HepG2 (cell line): ENCODE data around the gene TLCD3B. TPM values are rescaled to one million over a fixed set of nuclear protein-coding genes. Genes with fewer than 3 reads are reported as not detected.

Source experiments
- ATF7 ChIP-seq, 2 experiments: fragments of 450-650 bp in 1 of 2; sonication (generic) in 1 of 2; formaldehyde crosslinking in 1 of 2; IDR thresholded peaks; 2 replicates each; pipeline versions ENCODE4 v1.4.0 to v1.6.1; 2016 to 2020; ENCODE audit warnings: antibody characterized with exemption in 1 of 2, mild to moderate bottlenecking in 1 of 2, missing genetic modification reagents in 1 of 2
- BHLHE40 ChIP-seq: IDR thresholded peaks from 2 replicates; pipeline ENCODE4 v1.6.1; 2011; ENCODE audit warnings: low read length, improper control_type of control experiment
- DMAP1 ChIP-seq: IDR thresholded peaks from 2 replicates; pipeline ENCODE4 v1.6.1; 2016
- HNRNPK ChIP-seq: fragments of 200-400 bp; formaldehyde crosslinking; IDR thresholded peaks from 2 replicates; pipeline ENCODE4 v1.6.1; 2018; ENCODE audit warnings: low read length, low read depth, moderate library complexity, mild to moderate bottlenecking; ENCODE audit not compliant: poor library complexity, severe bottlenecking
- KLF15 ChIP-seq: sonication (generic); formaldehyde crosslinking; IDR thresholded peaks from 2 replicates; pipeline ENCODE4 v1.8.1; 2023; ENCODE audit warnings: borderline replicate concordance, mild to moderate bottlenecking, inconsistent platforms, missing genetic modification reagents, mixed read lengths
- NKX3-1 ChIP-seq: sonication (generic); formaldehyde crosslinking; IDR thresholded peaks from 2 replicates; pipeline ENCODE4 v1.5.0; 2020; ENCODE audit warnings: missing genetic modification reagents
- POLR2G ChIP-seq: fragments of 200-400 bp; formaldehyde crosslinking; IDR thresholded peaks from 2 replicates; pipeline ENCODE4 v1.6.1; 2018; ENCODE audit warnings: mild to moderate bottlenecking, low read depth, low read length, moderate library complexity
- RARA ChIP-seq: IDR thresholded peaks from 2 replicates; pipeline ENCODE4 v1.6.1; 2016; ENCODE audit warnings: missing genetic modification reagents, missing compliant biosample characterization
- ZFAT ChIP-seq: sonication (generic); formaldehyde crosslinking; conservative IDR thresholded peaks from 2 replicates; pipeline ENCODE4 v1.8.1; 2023; ENCODE audit warnings: missing genetic modification reagents, inconsistent platforms
- ZFP1 ChIP-seq: IDR thresholded peaks from 2 replicates; pipeline ENCODE4 v1.6.1; 2016
- ZMYM4 ChIP-seq: sonication (generic); formaldehyde crosslinking; IDR thresholded peaks from 2 replicates; pipeline ENCODE4 v1.8.1; 2023; ENCODE audit warnings: mild to moderate bottlenecking, missing genetic modification reagents
- ZNF205 ChIP-seq: IDR thresholded peaks from 2 replicates; pipeline ENCODE4 v1.6.1; 2018; ENCODE audit warnings: missing biosample characterization, missing genetic modification reagents
- ZNF331 ChIP-seq: sonication (generic); formaldehyde crosslinking; IDR thresholded peaks from 2 replicates; pipeline ENCODE4 v1.4.0; 2020; ENCODE audit warnings: missing genetic modification reagents
- ZNF350 ChIP-seq: sonication (generic); formaldehyde crosslinking; IDR thresholded peaks from 2 replicates; pipeline ENCODE4 v1.4.0; 2020; ENCODE audit warnings: mild to moderate bottlenecking, low read depth, missing genetic modification reagents, borderline replicate concordance
- ZNF451 ChIP-seq: sonication (generic); formaldehyde crosslinking; IDR thresholded peaks from 2 replicates; pipeline ENCODE4 v1.5.0; 2020; ENCODE audit warnings: mild to moderate bottlenecking, missing genetic modification reagents
- polyA plus RNA-seq, 8 experiments: library from polyadenylated mRNA; depleted of rRNA in 3 of 8; stranded (reverse) in 7 of 8; unstranded in 1 of 8; fragments of >200 nt; fragmentation: Illumina TruSeq in 4 of 8; extraction: Trizol in 4 of 8; gene quantifications; 2 replicates each; pipeline versions ENCODE4 v1.2.1 to v1.2.3, GENCODE V29; 2011 to 2016; ENCODE audit warnings: low read depth in 4 of 8, missing spikeins in 1 of 8, mixed read lengths in 1 of 8; ENCODE audit not compliant: insufficient read depth in 1 of 8
- total RNA-seq, 5 experiments: library from RNA; depleted of rRNA; stranded (reverse); fragments of >200 nt; fragmentation: Illumina TruSeq; extraction: Trizol; gene quantifications; 2 replicates each; pipeline ENCODE4 v1.2.3, GENCODE V29; 2016; ENCODE audit warnings: low read depth in 1 of 5
- TF ChIP-seq, protein P1 (sequence below): sonication (generic); formaldehyde crosslinking; IDR thresholded peaks from 2 replicates; pipeline ENCODE4 v1.4.0; 2020; ENCODE audit warnings: missing genetic modification reagents
- TF ChIP-seq, protein P2 (sequence below): sonication (generic); formaldehyde crosslinking; IDR thresholded peaks from 2 replicates; pipeline ENCODE4 v1.4.0; 2020; ENCODE audit warnings: missing genetic modification reagents
- TF ChIP-seq, protein P3 (sequence below): sonication (generic); IDR thresholded peaks from 2 replicates; pipeline ENCODE4 v1.6.1; 2016; ENCODE audit warnings: low read depth, borderline replicate concordance
- TF ChIP-seq, protein P4 (sequence below), 2 experiments: IDR thresholded peaks; 2 replicates each; pipeline ENCODE4 v1.6.1; 2011 to 2012; ENCODE audit warnings: low read length in 2 of 2, borderline replicate concordance in 1 of 2, low read depth in 1 of 2, mild to moderate bottlenecking in 1 of 2, moderate library complexity in 1 of 2

TLCD3B gene
- total and polyA plus RNA-seq, 2 of the 13 experiments (the other 11 are each of a cell fraction or from before 2014, with no cell fraction given) = not detected

DNA sequence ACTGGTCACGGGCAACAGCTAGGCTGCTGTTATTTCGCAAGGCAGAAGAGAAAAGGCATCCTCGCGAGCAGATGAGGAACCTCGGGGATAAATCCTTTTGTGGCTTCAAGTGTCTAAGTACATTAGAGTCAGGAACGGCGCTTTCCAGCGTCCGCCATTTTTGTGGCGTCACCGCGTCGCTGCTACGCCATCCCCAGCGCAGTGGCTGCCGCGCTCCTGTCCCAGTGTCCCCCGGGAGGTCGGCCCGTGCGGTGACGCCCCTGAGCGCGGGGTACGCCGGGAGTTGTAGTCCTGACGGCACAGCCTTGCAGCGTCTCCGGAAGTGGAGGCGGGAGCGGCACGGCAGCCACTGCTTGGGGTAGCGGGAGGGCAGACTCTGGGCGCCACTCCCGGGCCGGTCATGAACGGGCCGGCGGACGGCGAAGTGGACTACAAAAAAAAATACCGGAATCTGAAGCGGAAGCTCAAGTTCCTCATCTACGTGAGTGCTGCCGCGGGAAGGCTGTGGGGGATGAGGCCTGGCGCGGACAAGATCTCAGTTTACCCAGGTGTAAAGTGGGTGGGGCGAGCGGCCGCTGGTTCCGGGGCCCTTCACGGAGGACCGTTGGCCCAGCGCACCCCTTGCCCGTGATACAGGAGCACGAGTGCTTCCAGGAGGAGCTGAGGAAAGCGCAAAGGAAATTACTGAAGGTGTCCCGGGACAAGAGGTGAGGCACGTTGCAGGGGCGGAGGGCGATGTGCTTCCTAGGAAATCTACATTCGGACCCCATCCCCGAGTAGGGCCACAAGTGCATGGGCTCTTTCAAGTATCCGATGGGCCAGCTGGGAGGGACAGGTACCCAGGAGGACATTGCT lies 34.9 kb downstream of the TLCD3B start, which contains the start of gene INO80E (continued):
- 0 out of 2 replicates have a peak, but pooled peaks have one; percentile 7 for TF ChIP-seq ATF7 (IDR thresholded peaks at IDR 0.05)
- peak; percentile 72; the same call in 1 of the 2 replicates for TF ChIP-seq ATF7 (CRISPR knock-in tag; IDR thresholded peaks at IDR 0.05)
- no peak for TF ChIP-seq ZFAT (CRISPR knock-in tag)
- TF ChIP-seq, protein P1, sequence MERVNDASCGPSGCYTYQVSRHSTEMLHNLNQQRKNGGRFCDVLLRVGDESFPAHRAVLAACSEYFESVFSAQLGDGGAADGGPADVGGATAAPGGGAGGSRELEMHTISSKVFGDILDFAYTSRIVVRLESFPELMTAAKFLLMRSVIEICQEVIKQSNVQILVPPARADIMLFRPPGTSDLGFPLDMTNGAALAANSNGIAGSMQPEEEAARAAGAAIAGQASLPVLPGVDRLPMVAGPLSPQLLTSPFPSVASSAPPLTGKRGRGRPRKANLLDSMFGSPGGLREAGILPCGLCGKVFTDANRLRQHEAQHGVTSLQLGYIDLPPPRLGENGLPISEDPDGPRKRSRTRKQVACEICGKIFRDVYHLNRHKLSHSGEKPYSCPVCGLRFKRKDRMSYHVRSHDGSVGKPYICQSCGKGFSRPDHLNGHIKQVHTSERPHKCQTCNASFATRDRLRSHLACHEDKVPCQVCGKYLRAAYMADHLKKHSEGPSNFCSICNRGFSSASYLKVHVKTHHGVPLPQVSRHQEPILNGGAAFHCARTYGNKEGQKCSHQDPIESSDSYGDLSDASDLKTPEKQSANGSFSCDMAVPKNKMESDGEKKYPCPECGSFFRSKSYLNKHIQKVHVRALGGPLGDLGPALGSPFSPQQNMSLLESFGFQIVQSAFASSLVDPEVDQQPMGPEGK (CRISPR knock-in tag) = peak; percentile 63
- TF ChIP-seq HNRNPK = no peak
- 0 out of 2 replicates have a peak, but pooled peaks have one; percentile 87 for TF ChIP-seq ZFP1 (CRISPR knock-in tag)
- peak; percentile 83 for TF ChIP-seq BHLHE40
- peak; percentile 39; the same call in 1 of the 2 replicates for TF ChIP-seq ZNF205 (CRISPR knock-in tag)
- TF ChIP-seq RARA (CRISPR knock-in tag) = peak; percentile 37; the same call in 1 of the 2 replicates
- peak; percentile 95 for TF ChIP-seq DMAP1
- TF ChIP-seq ZNF331 (CRISPR knock-in tag) = peak; percentile 82
- peak; percentile 95 for TF ChIP-seq ZNF350
- TF ChIP-seq KLF15 (CRISPR knock-in tag) = peak; percentile 80; the same call in 1 of the 2 replicates
- TF ChIP-seq ZNF451 (CRISPR knock-in tag) = peak; percentile 96
- 0 out of 2 replicates have a peak, but pooled peaks have one; percentile 19 for TF ChIP-seq NKX3-1 (CRISPR knock-in tag)
- TF ChIP-seq, protein P2, sequence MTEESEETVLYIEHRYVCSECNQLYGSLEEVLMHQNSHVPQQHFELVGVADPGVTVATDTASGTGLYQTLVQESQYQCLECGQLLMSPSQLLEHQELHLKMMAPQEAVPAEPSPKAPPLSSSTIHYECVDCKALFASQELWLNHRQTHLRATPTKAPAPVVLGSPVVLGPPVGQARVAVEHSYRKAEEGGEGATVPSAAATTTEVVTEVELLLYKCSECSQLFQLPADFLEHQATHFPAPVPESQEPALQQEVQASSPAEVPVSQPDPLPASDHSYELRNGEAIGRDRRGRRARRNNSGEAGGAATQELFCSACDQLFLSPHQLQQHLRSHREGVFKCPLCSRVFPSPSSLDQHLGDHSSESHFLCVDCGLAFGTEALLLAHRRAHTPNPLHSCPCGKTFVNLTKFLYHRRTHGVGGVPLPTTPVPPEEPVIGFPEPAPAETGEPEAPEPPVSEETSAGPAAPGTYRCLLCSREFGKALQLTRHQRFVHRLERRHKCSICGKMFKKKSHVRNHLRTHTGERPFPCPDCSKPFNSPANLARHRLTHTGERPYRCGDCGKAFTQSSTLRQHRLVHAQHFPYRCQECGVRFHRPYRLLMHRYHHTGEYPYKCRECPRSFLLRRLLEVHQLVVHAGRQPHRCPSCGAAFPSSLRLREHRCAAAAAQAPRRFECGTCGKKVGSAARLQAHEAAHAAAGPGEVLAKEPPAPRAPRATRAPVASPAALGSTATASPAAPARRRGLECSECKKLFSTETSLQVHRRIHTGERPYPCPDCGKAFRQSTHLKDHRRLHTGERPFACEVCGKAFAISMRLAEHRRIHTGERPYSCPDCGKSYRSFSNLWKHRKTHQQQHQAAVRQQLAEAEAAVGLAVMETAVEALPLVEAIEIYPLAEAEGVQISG = peak; percentile 97
- TF ChIP-seq, protein P3, sequence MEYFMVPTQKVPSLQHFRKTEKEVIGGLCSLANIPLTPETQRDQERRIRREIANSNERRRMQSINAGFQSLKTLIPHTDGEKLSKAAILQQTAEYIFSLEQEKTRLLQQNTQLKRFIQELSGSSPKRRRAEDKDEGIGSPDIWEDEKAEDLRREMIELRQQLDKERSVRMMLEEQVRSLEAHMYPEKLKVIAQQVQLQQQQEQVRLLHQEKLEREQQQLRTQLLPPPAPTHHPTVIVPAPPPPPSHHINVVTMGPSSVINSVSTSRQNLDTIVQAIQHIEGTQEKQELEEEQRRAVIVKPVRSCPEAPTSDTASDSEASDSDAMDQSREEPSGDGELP = peak; percentile 32; the same call in 1 of the 2 replicates
- TF ChIP-seq POLR2G = peak; percentile 95
- peak; percentile 55 for TF ChIP-seq ZMYM4 (CRISPR knock-in tag)
- TF ChIP-seq, protein P4, sequence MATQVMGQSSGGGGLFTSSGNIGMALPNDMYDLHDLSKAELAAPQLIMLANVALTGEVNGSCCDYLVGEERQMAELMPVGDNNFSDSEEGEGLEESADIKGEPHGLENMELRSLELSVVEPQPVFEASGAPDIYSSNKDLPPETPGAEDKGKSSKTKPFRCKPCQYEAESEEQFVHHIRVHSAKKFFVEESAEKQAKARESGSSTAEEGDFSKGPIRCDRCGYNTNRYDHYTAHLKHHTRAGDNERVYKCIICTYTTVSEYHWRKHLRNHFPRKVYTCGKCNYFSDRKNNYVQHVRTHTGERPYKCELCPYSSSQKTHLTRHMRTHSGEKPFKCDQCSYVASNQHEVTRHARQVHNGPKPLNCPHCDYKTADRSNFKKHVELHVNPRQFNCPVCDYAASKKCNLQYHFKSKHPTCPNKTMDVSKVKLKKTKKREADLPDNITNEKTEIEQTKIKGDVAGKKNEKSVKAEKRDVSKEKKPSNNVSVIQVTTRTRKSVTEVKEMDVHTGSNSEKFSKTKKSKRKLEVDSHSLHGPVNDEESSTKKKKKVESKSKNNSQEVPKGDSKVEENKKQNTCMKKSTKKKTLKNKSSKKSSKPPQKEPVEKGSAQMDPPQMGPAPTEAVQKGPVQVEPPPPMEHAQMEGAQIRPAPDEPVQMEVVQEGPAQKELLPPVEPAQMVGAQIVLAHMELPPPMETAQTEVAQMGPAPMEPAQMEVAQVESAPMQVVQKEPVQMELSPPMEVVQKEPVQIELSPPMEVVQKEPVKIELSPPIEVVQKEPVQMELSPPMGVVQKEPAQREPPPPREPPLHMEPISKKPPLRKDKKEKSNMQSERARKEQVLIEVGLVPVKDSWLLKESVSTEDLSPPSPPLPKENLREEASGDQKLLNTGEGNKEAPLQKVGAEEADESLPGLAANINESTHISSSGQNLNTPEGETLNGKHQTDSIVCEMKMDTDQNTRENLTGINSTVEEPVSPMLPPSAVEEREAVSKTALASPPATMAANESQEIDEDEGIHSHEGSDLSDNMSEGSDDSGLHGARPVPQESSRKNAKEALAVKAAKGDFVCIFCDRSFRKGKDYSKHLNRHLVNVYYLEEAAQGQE (IDR thresholded peaks at IDR 0.05; ENCODE audit: borderline replicate concordance in 1 of 2, low read depth in 1 of 2, low read length in 2 of 2) = peak in 1 of 2 experiments; percentile 47; a peak in 1 of 4 replicates
